Stimulated activated naive B cell treated with anti-CD40 and anti-IgM and Interleukin-4, amounts not matched to agents 10 μg/mL and 1 μg/mL and 100 μg/mL, for 72 hours (primary cell): Measurements from ENCODE around the gene POLR1A.

Experiments used
- ATAC-seq, 2 donors: fragments of 150-1000 bp; cut with Tn5 transposase; replicated peaks; 2 replicates each; pipeline ENCODE4 v1.10.0; 2021; ENCODE audit warnings: moderate library complexity in 1 of 2
- DNase-seq: peaks from one replicate; pipeline ENCODE4 v3.0.0; 2021
- H3K27ac Mint-ChIP-seq: one replicate; pipeline ENCODE4 v1.8.0; 2022; ENCODE audit warnings: mild to moderate bottlenecking, mixed read lengths
- H3K27me3 Mint-ChIP-seq, 2 donors: one replicate each; pipeline ENCODE4 v1.8.0; 2022; ENCODE audit warnings: mixed read lengths in 2 of 2
- H3K36me3 Mint-ChIP-seq, 2 donors: one replicate each; pipeline ENCODE4 v1.8.0; 2022; ENCODE audit warnings: mixed read lengths in 2 of 2, mild to moderate bottlenecking in 1 of 2
- H3K4me1 Mint-ChIP-seq, 2 donors: one replicate each; pipeline ENCODE4 v1.8.0; 2022; ENCODE audit warnings: mixed read lengths in 2 of 2, mild to moderate bottlenecking in 1 of 2
- H3K4me3 Mint-ChIP-seq, 2 donors: one replicate each; pipeline ENCODE4 v1.8.0; 2022; ENCODE audit warnings: mild to moderate bottlenecking in 2 of 2, mixed read lengths in 2 of 2, moderate library complexity in 1 of 2
- H3K9me3 Mint-ChIP-seq, 2 donors: one replicate each; pipeline ENCODE4 v1.8.0; 2022; ENCODE audit warnings: mixed read lengths in 2 of 2, mild to moderate bottlenecking in 1 of 2

The POLR1A gene

DNA sequence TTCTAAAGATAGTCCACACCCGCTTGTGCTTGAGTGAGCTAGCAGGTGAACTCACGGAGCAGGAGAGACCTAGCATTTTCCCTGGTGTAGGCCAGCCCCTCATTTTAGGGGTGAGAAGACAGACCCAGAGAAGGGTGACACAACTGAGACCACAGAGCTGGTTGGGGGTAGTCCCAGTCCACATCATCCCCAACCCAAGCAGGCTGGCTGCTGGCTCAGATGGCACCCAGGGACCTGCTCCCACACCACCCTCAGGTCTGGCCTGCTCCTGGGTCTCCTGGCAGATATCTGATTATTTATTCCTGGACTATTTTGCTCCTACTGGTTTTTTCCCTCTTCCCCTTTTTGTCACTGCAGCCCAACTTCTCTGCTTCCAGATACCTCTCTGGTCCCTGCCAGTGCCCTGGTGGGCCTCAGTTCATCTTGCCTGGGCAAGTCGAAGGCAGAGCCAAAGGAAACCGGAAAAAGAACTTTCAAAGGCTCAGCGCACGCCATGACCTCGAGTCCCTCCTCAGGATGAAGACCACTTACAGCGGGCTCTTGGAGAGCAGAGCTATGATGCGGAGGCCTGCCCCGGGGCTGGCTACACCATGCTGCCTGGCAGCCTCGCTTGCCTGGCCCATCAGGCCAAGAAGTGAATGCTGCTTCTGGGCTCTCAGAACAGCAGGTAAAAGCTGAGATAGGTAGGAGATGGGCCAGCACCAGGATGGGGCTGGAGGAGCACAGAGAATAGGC lies 72.7 kb downstream of the POLR1A start:
- no peaks in the 10 kb centered on the region for H3K27me3 Mint-ChIP-seq
- no peak for ATAC-seq
- peaks cover 34 to 47% of the 10 kb centered on the region in 2 donors for H3K4me1 Mint-ChIP-seq

DNA sequence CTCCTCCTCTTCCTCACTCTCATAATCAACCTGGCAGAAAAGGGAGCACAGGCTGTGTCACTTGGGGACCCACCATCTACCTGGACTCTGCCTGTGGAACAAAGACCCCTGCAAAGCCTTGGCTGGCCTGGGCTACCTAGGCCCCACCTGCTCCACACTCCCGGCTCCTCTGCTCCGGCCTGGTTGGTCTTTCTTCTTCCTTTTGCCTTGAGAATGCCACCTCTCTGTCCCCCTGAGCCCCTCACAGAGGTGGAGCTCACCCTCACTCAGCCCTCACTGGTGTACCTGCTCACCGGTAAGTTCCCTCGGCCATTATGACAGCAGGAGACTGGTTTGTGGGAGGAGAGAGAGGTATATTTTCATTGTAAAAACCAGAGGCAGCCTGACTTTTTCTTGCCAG lies 74.1 kb downstream of the POLR1A start:
- Mint-ChIP-seq H3K36me3 (peaks cover 63 to 82% of the 10 kb centered on the region in 2 donors), H3K4me3 (no peak overlapping the region), H3K4me1 (peaks cover 30 to 40% of the 10 kb centered on the region in 2 donors)

More for the DNA sequence above, 72.7 kb downstream of the POLR1A start:
- peak overlapping the region; percentile 84 for H3K27ac Mint-ChIP-seq
- DNase-seq: no peak
- H3K9me3 Mint-ChIP-seq: no peaks in the 10 kb centered on the region
- peaks cover 58 to 81% of the 10 kb centered on the region in 2 donors for H3K36me3 Mint-ChIP-seq
- H3K4me3 Mint-ChIP-seq: no peak overlapping the region

DNA sequence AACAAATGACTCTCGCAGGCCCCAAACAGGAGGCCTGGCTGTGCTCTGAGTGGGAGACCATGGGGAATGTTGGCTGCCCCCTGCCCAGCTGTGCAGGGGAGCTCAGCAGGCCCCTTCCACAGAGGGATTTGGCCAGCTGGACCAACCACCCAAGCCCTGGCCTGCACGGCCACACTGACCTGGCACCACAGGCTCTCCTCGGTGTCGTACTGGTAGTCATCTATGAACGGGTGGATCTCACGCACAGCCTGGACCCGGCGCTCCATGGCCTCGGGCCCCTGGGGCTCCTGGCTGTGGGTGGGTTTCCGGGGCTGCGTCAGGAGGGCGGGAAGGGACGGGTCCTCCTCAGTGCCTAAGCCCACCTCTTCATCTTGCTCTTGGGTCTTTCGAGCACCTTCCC lies 74.5 kb downstream of the POLR1A start:
- Mint-ChIP-seq H3K4me3 (no peak overlapping the region), H3K27me3 (no peaks in the 10 kb centered on the region), H3K36me3 (peaks cover 65 to 84% of the 10 kb centered on the region in 2 donors), H3K4me1 (peaks cover 26 to 35% of the 10 kb centered on the region in 2 donors), H3K27ac (no peak overlapping the region), H3K9me3 (no peaks in the 10 kb centered on the region)
- ATAC-seq: no peak
- DNase-seq: no peak

More for the DNA sequence above, 74.1 kb downstream of the POLR1A start:
- ATAC-seq: no peak
- DNase-seq: no peak
- no peak overlapping the region for H3K27ac Mint-ChIP-seq
- no peaks in the 10 kb centered on the region for H3K9me3 Mint-ChIP-seq
- H3K27me3 Mint-ChIP-seq: no peaks in the 10 kb centered on the region

DNA sequence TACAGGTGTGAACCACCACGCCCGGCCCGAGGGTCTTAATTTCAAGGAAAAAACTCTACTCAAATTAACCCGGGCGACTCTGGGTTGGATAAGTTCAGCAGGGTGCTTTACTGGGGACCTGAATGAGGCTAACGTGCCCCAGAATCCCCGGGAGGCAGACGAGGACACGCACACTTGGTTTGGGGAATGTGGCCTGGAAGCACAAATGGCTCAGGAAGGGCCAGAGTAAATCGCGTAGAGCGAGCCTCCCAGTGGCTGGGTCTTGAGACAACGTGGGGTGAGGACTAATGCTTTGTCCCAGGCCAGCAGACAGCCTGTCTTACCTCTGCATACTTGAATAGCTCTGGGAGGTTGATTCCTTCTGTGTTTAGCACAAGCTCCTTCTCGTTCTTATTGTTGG lies 75.8 kb downstream of the POLR1A start:
- no peak for DNase-seq
- H3K27ac Mint-ChIP-seq: no peak overlapping the region
- no peak for ATAC-seq
- no peaks in the 10 kb centered on the region for H3K9me3 Mint-ChIP-seq
- peaks cover 15 to 23% of the 10 kb centered on the region in 2 donors for H3K4me1 Mint-ChIP-seq
- peaks cover 75 to 91% of the 10 kb centered on the region in 2 donors for H3K36me3 Mint-ChIP-seq
- H3K27me3 Mint-ChIP-seq: no peaks in the 10 kb centered on the region
- H3K4me3 Mint-ChIP-seq: no peak overlapping the region

DNA sequence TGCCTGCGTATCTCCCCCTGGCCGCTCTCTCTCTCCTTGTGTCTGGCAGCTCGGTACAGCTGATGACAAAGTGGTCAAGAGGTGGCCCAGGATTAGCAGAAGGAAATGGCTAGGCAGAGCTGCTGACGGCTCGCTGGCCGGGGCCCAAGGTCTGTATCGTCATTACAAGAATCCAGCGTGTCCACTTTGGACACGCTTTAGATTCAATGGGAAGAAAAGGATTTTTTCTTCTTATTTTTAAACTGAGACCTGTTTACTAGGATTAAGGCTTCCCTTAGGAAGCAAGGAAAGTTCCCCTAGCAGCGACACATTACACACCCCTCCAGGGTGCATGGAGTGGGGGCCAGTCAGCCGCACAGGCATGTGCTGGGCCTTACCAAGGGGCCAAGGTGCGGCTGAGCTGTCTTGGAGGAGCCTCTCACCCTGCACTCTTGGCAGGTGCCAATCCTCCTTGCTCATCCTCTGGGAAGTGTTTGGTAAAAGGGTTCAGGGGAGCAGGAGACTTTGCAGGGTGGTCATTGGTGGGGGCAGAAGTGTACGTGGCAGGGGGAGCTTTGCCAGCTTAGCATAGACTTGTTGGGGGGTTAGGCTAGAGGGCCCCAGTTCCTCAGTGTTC lies 76.8 kb downstream of the POLR1A start:
- ATAC-seq (no peak), DNase-seq (no peak)
- peaks cover 15 to 24% of the 10 kb centered on the region in 2 donors for H3K4me1 Mint-ChIP-seq
- H3K4me3 Mint-ChIP-seq: no peak overlapping the region
- peaks cover 79 to 90% of the 10 kb centered on the region in 2 donors for H3K36me3 Mint-ChIP-seq
- H3K27ac Mint-ChIP-seq: no peak overlapping the region
- H3K27me3 Mint-ChIP-seq: no peaks in the 10 kb centered on the region
- H3K9me3 Mint-ChIP-seq: no peaks in the 10 kb centered on the region

DNA sequence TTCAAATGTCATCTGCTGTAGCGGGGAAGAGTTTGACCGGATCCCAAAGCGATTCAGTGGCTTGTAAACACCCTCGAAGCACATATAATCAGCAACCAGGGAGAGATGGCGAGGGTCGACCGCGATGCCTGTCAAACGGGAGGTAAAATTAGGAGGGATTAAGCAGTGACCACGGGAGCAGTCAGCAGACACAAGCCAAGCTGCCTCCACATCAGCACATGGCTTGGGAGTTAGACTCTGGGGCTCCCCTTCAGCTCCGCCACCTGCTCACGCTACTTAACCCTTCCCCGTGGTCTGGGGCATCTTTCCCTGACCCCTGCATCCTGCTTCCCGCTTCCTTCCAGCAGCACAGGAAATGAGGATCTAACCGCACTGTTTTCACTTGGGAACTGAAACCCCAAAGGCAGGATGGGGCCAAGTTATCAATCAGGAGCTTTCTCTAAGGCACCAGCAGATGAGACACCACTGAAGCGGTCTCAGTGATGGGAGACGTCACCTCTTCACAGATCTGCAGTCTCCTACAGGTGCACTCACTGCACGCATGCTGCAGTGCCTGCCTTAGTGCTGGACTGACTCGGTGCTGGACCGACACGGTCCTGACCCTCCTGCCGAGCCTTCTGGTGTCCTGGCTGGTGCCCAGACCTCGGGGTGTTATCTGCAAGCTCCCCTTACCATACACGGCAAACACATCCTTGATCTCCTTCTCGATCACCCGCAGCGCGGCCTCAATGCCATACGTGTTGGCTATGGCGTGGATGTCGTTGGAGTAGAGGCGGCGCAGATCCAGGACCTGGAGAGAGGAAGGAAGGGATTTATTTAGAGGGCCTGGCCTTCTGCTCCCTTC lies 77.5 kb downstream of the POLR1A start:
- H3K27ac Mint-ChIP-seq: peak overlapping the region; percentile 77
- H3K27me3 Mint-ChIP-seq: no peaks in the 10 kb centered on the region
- H3K4me3 Mint-ChIP-seq: no peak overlapping the region
- peaks cover 18 to 26% of the 10 kb centered on the region in 2 donors for H3K4me1 Mint-ChIP-seq
- no peaks in the 10 kb centered on the region for H3K9me3 Mint-ChIP-seq
- H3K36me3 Mint-ChIP-seq: peaks cover 73 to 90% of the 10 kb centered on the region in 2 donors
- DNase-seq: no peak
- ATAC-seq: no peak

DNA sequence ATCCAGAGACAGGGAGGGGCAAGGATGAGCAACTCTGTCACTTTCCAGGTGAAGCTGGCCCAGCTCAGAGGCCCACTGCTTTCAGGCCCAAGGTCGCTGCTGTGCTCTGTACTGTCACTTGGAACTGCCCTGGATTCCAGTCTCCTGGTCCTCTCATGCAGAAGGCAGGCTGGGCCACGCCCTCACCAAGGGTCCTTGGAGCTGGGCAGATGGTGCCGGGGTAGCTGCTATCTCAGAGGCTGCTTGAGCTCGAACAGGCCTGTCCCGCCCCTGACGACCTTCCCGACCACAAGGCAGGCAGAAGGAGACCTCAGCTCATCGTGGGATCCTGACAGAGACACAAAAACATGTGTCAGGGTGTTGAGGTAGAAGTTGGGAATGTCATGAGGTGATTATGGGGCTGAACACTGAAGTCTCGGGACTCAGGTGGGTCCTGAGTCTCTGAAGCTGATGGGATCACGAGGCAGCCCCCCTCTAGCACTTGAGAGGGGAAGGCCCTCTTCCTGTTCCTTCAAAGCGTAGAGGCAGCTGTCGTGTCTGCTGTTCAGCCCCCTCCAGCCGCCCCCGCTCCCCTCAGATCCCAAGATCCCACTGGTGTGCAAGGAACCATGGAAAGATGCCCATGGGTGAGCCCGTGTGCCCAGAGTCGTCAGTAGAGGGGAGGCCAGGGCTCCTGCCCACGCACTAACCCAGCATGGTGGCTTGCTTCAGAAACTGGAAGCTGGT lies 78.3 kb downstream of the POLR1A start:
- Mint-ChIP-seq H3K4me3 (no peak overlapping the region), H3K4me1 (peaks cover 25 to 31% of the 10 kb centered on the region in 2 donors), H3K36me3 (peaks cover 72 to 90% of the 10 kb centered on the region in 2 donors), H3K27me3 (no peaks in the 10 kb centered on the region), H3K9me3 (no peaks in the 10 kb centered on the region), H3K27ac (peak overlapping the region; percentile 77)
- no peak for ATAC-seq
- no peak for DNase-seq

DNA sequence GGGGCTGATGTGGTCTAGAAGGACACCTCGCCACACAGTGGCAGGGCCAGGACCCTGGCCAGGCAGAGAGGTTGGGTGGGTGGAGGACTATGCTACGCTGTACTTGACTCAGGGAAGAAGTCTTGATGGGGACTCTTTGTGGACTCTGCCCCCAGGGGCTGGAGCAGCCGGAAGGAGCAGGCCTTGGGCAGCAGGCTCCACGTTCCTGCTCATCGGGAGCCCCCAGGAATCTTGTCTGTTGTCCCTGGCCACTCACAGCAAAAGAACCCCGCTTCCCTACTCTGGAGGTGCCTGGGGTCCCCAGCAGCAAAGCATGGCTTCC lies 79.0 kb downstream of the POLR1A start:
- peak overlapping the region; percentile 20 for H3K27ac Mint-ChIP-seq
- H3K9me3 Mint-ChIP-seq: no peaks in the 10 kb centered on the region
- peaks cover 65 to 83% of the 10 kb centered on the region in 2 donors for H3K36me3 Mint-ChIP-seq

DNA sequence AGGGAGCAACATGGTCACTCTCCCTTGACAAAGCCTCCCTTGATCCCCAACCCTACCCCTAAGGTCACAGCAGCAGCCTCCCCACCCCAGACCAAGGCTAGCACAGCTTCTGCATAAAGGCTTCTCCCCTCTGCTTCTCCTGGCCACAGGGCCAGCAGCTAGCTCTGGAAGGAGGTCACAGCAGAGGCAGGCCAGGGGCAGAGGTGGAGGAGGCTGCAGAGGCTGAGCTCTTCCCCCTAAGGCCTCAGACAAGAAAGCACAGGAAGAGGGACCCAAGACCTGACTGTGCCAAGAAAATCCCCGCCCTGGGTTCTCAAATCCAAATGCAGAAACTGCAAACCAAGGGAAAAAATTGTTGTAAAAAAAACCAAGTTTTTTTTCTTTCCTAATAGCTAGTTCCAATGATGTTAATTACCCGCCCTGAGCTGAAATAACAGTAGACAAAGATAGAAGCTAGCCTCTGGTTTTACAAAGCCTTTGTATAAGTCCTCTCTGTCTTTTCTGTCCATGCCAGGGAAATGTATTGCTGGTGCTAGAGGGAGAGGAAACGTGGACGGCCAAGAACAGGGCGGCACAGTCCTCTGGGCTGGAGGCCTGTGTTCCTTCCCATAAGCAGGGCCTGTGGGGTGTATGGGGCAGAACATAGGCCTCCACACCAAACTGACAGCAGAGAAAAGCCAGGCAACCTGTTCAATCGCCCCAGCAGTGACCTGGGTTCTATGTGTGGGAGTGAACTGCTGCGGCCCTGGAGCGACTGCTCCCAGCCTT lies 79.5 kb downstream of the POLR1A start:
- Mint-ChIP-seq H3K36me3 (peaks cover 61 to 78% of the 10 kb centered on the region in 2 donors), H3K27me3 (no peaks in the 10 kb centered on the region), H3K9me3 (no peaks in the 10 kb centered on the region)

More for the DNA sequence above, 79.0 kb downstream of the POLR1A start:
- Mint-ChIP-seq H3K4me1 (peaks cover 28 to 37% of the 10 kb centered on the region in 2 donors), H3K27me3 (no peaks in the 10 kb centered on the region), H3K4me3 (no peak overlapping the region)
- DNase-seq (no peak), ATAC-seq (no peak)

DNA sequence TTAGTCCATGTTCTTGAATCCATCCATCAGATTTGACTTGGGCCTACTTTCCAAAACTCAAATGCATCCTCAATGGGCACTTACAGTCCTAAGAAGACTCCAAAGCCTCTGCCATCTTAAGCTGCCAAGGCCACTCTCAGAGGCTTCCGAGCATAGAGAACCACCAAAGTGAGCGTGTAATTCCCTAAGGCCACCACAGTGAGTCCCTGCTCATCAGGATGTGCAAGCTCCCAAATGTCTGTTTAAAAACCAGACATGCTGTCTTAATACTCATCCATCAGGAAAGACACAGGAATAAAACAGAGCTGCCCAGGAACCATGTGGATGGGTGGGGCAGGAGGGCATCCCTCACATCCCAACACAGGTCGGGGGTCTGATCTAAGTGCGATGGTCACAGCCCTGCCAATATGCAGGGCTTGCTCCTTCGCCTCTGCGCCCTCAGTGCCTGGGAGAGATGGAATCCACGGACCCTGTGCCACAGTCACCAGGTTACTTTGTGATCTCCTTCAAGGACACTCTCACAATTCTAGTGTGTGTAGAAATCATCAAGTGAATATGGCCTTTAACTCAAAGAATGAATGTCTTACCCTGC lies 80.4 kb downstream of the POLR1A start:
- DNase-seq: no peak
- no peaks in the 10 kb centered on the region for H3K9me3 Mint-ChIP-seq
- H3K4me1 Mint-ChIP-seq: peaks cover 31 to 41% of the 10 kb centered on the region in 2 donors
- no peak for ATAC-seq
- no peak overlapping the region for H3K27ac Mint-ChIP-seq
- peaks cover 55 to 71% of the 10 kb centered on the region in 2 donors for H3K36me3 Mint-ChIP-seq
- no peak overlapping the region for H3K4me3 Mint-ChIP-seq
- H3K27me3 Mint-ChIP-seq: no peaks in the 10 kb centered on the region

More for the DNA sequence above, 79.5 kb downstream of the POLR1A start:
- Mint-ChIP-seq H3K4me1 (peaks cover 31 to 41% of the 10 kb centered on the region in 2 donors), H3K27ac (peak overlapping the region; percentile 71), H3K4me3 (no peak overlapping the region)
- DNase-seq: no peak
- no peak for ATAC-seq

DNA sequence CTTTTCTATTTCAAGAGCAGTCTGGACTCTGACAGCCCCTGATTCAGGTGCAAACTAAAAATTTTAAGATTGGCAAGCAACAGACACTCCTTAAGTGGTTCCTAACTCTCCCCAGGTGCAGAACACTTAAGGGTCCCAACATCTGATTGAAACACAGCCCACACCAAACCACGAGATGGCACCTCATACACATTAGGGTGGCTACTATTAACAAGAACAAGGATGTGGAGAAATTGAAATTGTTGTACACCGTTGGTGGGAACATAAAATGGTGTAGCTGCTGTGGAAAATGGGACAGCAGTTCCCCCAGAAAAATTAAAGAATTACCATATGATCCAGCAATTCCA lies 82.3 kb downstream of the POLR1A start:
- peak overlapping the region; percentile 25 for H3K27ac Mint-ChIP-seq
- H3K9me3 Mint-ChIP-seq: no peaks in the 10 kb centered on the region
- H3K4me1 Mint-ChIP-seq: peaks cover 35 to 45% of the 10 kb centered on the region in 2 donors
- no peak for ATAC-seq
- no peaks in the 10 kb centered on the region for H3K27me3 Mint-ChIP-seq
- H3K36me3 Mint-ChIP-seq: peaks cover 38 to 54% of the 10 kb centered on the region in 2 donors
- no peak for DNase-seq
- peak overlapping the region in 1 of 2 donors; percentile 0 for H3K4me3 Mint-ChIP-seq

DNA sequence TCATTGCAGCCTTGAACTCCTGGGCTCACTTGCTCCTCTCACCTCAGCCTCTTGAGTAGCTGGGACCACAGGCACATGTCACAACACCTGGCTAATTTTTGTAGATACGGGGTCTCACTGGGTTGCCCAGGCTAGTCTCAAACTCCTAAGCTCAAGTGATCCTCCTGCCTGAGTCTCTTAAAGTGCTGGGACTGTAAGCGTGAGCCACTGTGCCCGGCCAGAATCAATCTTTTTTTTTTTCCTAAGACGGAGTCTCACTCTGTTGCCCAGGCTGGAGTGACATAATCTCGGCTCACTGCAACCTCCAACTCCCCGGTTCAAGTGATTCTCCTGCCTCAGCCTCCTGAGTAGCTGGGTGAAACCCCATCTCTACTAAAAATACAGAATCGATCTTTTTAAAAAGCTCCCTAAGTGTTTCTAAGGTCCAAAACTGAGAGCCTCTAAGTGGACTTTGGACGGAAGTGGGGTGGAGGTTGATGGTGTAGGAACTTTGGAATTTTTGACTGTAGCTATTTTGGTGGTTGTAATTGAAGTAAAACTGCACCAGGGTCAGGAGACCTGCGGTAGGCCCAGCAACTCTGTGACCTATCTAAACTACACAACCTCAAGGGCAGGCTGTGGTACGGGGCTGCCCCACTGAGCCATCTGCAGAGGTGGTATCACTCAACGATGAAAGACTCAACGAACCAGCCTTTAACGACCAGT lies 82.9 kb downstream of the POLR1A start:
- H3K4me3 Mint-ChIP-seq: peak overlapping the region in 1 of 2 donors; percentile 0
- H3K36me3 Mint-ChIP-seq: peaks cover 34 to 49% of the 10 kb centered on the region in 2 donors
- ATAC-seq: peak; percentile 95 to 96
- no peaks in the 10 kb centered on the region for H3K9me3 Mint-ChIP-seq
- peaks cover 36 to 45% of the 10 kb centered on the region in 2 donors for H3K4me1 Mint-ChIP-seq
- H3K27ac Mint-ChIP-seq: peak overlapping the region; percentile 25
- peak; percentile 61 for DNase-seq
- no peaks in the 10 kb centered on the region for H3K27me3 Mint-ChIP-seq
